HepG2 (cell line): Measurements from ENCODE around the gene PPP1R3F. TPM values are rescaled to one million over a fixed set of nuclear protein-coding genes. Genes with fewer than 3 reads are reported as not detected.

ENCODE experiments used
- ATAC-seq: fragments of 200-7000 bp; cut with Tn5 transposase; 3 replicates; pipeline ENCODE4 v1.9.1; 2020; ENCODE audit warnings: mild to moderate bottlenecking, moderate library complexity
- BruUV-seq: library from RNA; stranded (reverse); fragments of 400-500 nt; replicated peaks from 2 replicates; lab custom pipeline; 2021; lab: Mats Ljungman, UMichigan
- CTCF ChIA-PET: fragments of 300-600 bp; formaldehyde crosslinking; extraction: SDS; loops from one replicate; lab custom pipeline; 2021; ENCODE audit warnings: low total read pairs, inconsistent platforms, low intra/inter-chr PET ratio; lab: Yijun Ruan, JAX
- POLR2A ChIA-PET: fragments of 350-600 bp; sonication (Branson Sonifier 250); formaldehyde crosslinking; loops from one replicate; lab custom pipeline; 2020; ENCODE audit warnings: antibody characterized with exemption, inconsistent platforms; lab: Yijun Ruan, JAX
- DNase-seq: peaks from one replicate; pipeline ENCODE4 v3.0.0-alpha.2; 2015; ENCODE audit warnings: low spot score
- FAIRE-seq: peaks from 3 replicates; lab custom pipeline; 2011; peaks lifted over from hg19 to GRCh38; lab: Jason Lieb, UNC
- H2AFZ ChIP-seq: one replicate; pipeline ENCODE4 v1.6.1; 2011; ENCODE audit warnings: low read length, inconsistent platforms
- H3K27ac ChIP-seq: fragments of 300-600 bp; 3 replicates; pipeline ENCODE4 v1.8.0; 2011; ENCODE audit warnings: mixed run types, mild to moderate bottlenecking, mixed read lengths, low read length, inconsistent platforms; ENCODE audit not compliant: insufficient read depth; ENCODE audit errors: extremely low read length
- H3K27me3 ChIP-seq, 2 experiments: fragments of 200-600 bp in 1 of 2; 2 replicates in 1 of 2; 3 replicates in 1 of 2; pipeline versions ENCODE4 v1.6.0 to v1.8.0; 2011; ENCODE audit warnings: low read length in 2 of 2, mild to moderate bottlenecking in 2 of 2, moderate library complexity in 2 of 2, inconsistent platforms in 1 of 2; ENCODE audit not compliant: insufficient read depth in 2 of 2, control insufficient read depth in 1 of 2
- H3K36me3 ChIP-seq, 2 experiments: fragments of 200-600 bp in 1 of 2; replicated peaks in 1 of 2; 2 replicates in 1 of 2; 3 replicates in 1 of 2; pipeline versions ENCODE4 v1.5.1 to v1.8.0; 2011; ENCODE audit warnings: low read length in 2 of 2, inconsistent platforms in 1 of 2; ENCODE audit not compliant: insufficient read depth in 2 of 2, control insufficient read depth in 1 of 2
- H3K4me1 ChIP-seq: 2 replicates; pipeline ENCODE4 v1.5.1; 2012; ENCODE audit warnings: low read length, inconsistent platforms; ENCODE audit not compliant: insufficient read depth
- H3K4me2 ChIP-seq: 2 replicates; pipeline ENCODE4 v1.6.0; 2011; ENCODE audit warnings: low read depth, low read length, inconsistent platforms
- H3K4me3 ChIP-seq, 3 experiments: fragments of 200-600 bp in 1 of 3; sonication (generic), shearing (Covaris generic) in 1 of 3; replicated peaks in 1 of 3; 2 replicates each; pipeline ENCODE4 v1.5.1; 2011 to 2016; ENCODE audit warnings: low read length in 3 of 3, inconsistent platforms in 2 of 3, low read depth in 2 of 3, mild to moderate bottlenecking in 2 of 3, control low read depth in 1 of 3, mixed read lengths in 1 of 3; ENCODE audit not compliant: insufficient read depth in 1 of 3
- H3K79me2 ChIP-seq: one replicate; pipeline ENCODE4 v1.6.1; 2011; ENCODE audit warnings: low read length, inconsistent platforms; ENCODE audit not compliant: insufficient read depth
- H3K9ac ChIP-seq: 2 replicates; pipeline ENCODE4 v1.6.0; 2011; ENCODE audit warnings: mild to moderate bottlenecking, low read depth, low read length, inconsistent platforms; ENCODE audit not compliant: insufficient read depth
- H3K9me3 ChIP-seq: 2 replicates; pipeline ENCODE4 v1.5.1; 2012; ENCODE audit warnings: mild to moderate bottlenecking, low read length
- H4K20me1 ChIP-seq: 2 replicates; pipeline ENCODE4 v1.6.0; 2011; ENCODE audit warnings: inconsistent platforms, mild to moderate bottlenecking, low read length, moderate library complexity; ENCODE audit not compliant: insufficient read depth
- AKAP8 ChIP-seq: sonication (generic); formaldehyde crosslinking; IDR thresholded peaks from 2 replicates; pipeline ENCODE4 v1.5.1; 2020; ENCODE audit warnings: mild to moderate bottlenecking, missing genetic modification reagents
- HNRNPK ChIP-seq: fragments of 200-400 bp; formaldehyde crosslinking; IDR thresholded peaks from 2 replicates; pipeline ENCODE4 v1.6.1; 2018; ENCODE audit warnings: low read length, low read depth, moderate library complexity, mild to moderate bottlenecking; ENCODE audit not compliant: poor library complexity, severe bottlenecking
- JUNB ChIP-seq: sonication (generic); formaldehyde crosslinking; IDR thresholded peaks from 2 replicates; pipeline ENCODE4 v1.8.0; 2022; ENCODE audit warnings: missing genetic modification reagents, mild to moderate bottlenecking, borderline replicate concordance
- KDM6A ChIP-seq: IDR thresholded peaks from 2 replicates; pipeline ENCODE4 v1.6.1; 2016; ENCODE audit warnings: low read depth
- PRMT3 ChIP-seq: sonication (generic); formaldehyde crosslinking; IDR thresholded peaks from 2 replicates; pipeline ENCODE4 v1.8.1; 2022; ENCODE audit warnings: low read depth, mild to moderate bottlenecking, moderate library complexity, missing genetic modification reagents, borderline replicate concordance
- RAD51 ChIP-seq: fragments of 450-650 bp; IDR thresholded peaks from 2 replicates; pipeline ENCODE4 v1.6.1; 2016; ENCODE audit warnings: borderline replicate concordance
- RORA ChIP-seq: sonication (generic); formaldehyde crosslinking; IDR thresholded peaks from 2 replicates; pipeline ENCODE4 v1.5.0; 2020; ENCODE audit warnings: mild to moderate bottlenecking, missing genetic modification reagents, moderate library complexity
- ZKSCAN5 ChIP-seq: sonication (generic); formaldehyde crosslinking; IDR thresholded peaks from 2 replicates; pipeline ENCODE4 v1.5.1; 2020; ENCODE audit warnings: mild to moderate bottlenecking, missing genetic modification reagents
- ZMYM2 ChIP-seq: sonication (generic); formaldehyde crosslinking; IDR thresholded peaks from 2 replicates; pipeline ENCODE4 v1.8.0; 2022; ENCODE audit warnings: mild to moderate bottlenecking, missing genetic modification reagents
- ZNF816 ChIP-seq: sonication (generic); formaldehyde crosslinking; IDR thresholded peaks from 2 replicates; pipeline ENCODE4 v1.8.0; 2022; ENCODE audit warnings: missing genetic modification reagents, mild to moderate bottlenecking, borderline replicate concordance
- WGBS: methylation state at CpG from one replicate; pipeline ENCODE4 v1.1.6; 2017; ENCODE audit warnings: low lambda C conversion rate; 5-methylcytosine and 5-hydroxymethylcytosine counted together
- in situ Hi-C: cut with HindIII; loops from 2 replicates; pipeline ENCODE4 v1.10.0; 2017; ENCODE audit warnings: low pct_unique_long_range_greater_than_20kb; ENCODE audit not compliant: extremely low pct_ligation_motif_present
- intact Hi-C: fragments of 100-400 bp; cut with micrococcal nuclease; formaldehyde crosslinking; loops from one replicate; pipeline ENCODE4 v1.10.0; 2022; ENCODE audit not compliant: unreplicated experiment
- polyA plus RNA-seq, 8 experiments: library from polyadenylated mRNA; depleted of rRNA in 3 of 8; stranded (reverse) in 7 of 8; unstranded in 1 of 8; fragments of >200 nt; fragmentation: Illumina TruSeq in 4 of 8; extraction: Trizol in 4 of 8; gene quantifications; 2 replicates each; pipeline versions ENCODE4 v1.2.1 to v1.2.3, GENCODE V29; 2011 to 2016; ENCODE audit warnings: low read depth in 4 of 8, missing spikeins in 1 of 8, mixed read lengths in 1 of 8; ENCODE audit not compliant: insufficient read depth in 1 of 8
- total RNA-seq, 5 experiments: library from RNA; depleted of rRNA; stranded (reverse); fragments of >200 nt; fragmentation: Illumina TruSeq; extraction: Trizol; gene quantifications; 2 replicates each; pipeline ENCODE4 v1.2.3, GENCODE V29; 2016; ENCODE audit warnings: low read depth in 1 of 5
- TF ChIP-seq, protein P1 (sequence below): sonication (generic); formaldehyde crosslinking; IDR thresholded peaks from 2 replicates; pipeline ENCODE4 v1.4.0; 2020; ENCODE audit warnings: mild to moderate bottlenecking, missing genetic modification reagents

Gene PPP1R3F
- total and polyA plus RNA-seq, 2 of the 13 experiments (the other 11 are each of a cell fraction or from before 2014, with no cell fraction given) = 0.82 to 0.84 TPM

DNA sequence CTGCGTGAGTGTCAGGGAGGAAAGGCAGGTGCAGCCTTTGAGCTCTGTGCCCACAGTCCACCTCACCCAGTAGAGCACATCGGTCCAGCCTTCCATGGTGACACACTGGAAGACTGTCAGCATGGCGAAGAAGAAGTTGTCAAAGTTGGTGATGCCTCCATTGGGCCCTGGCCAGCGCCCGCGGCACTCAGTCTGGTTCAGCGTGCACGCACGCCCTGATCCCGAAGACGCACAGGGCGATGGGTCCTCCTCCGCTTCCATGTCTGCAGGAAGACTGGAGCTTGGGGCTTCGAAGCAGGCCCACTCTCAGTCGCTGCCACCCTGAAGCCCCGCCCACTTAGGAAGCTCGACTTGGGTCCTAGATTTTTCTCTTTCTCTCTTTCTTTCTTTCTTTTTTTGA is 41.4 kb upstream of the PPP1R3F start:
- FAIRE-seq (no peak), DNase-seq (no peak), ATAC-seq (no peak)
- POLR2A ChIA-PET = no interaction called here
- Histone ChIP-seq H3K27ac (no peak overlapping the region), H4K20me1 (no peaks in the 10 kb centered on the region), H3K79me2 (no peaks in the 10 kb centered on the region), H3K27me3 (0 out of 5 replicates have a peak, but pooled peaks cover 0 to 1% of the 10 kb centered on the region in 2 experiments), H3K4me3 (no peak overlapping the region), H3K4me1 (no peaks in the 10 kb centered on the region), H3K9me3 (no peaks in the 10 kb centered on the region), H3K36me3 (no peaks in the 10 kb centered on the region), H2AFZ (no peak overlapping the region), H3K4me2 (no peak overlapping the region), H3K9ac (no peak overlapping the region)
- WGBS = 56% methylated on average over 4 of the region's 17 CpGs
- CTCF ChIA-PET = no interaction called here
- no TSS peak for BruUV-seq
- TF ChIP-seq ZMYM2 (CRISPR knock-in tag) (no peak), JUNB (CRISPR knock-in tag) (no peak), RORA (CRISPR knock-in tag) (no peak), PRMT3 (CRISPR knock-in tag) (no peak), ZKSCAN5 (CRISPR knock-in tag) (no peak), KDM6A (CRISPR knock-in tag) (no peak), ZNF816 (CRISPR knock-in tag) (no peak), RAD51 (no peak), AKAP8 (no peak), HNRNPK (no peak)
- TF ChIP-seq, protein P1, sequence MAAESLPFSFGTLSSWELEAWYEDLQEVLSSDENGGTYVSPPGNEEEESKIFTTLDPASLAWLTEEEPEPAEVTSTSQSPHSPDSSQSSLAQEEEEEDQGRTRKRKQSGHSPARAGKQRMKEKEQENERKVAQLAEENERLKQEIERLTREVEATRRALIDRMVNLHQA (CRISPR knock-in tag) = no peak
- in situ Hi-C loops = no loop called here
- intact Hi-C loops = no loop called here
